Stimulated activated CD8-positive, alpha-beta memory T cell treated with anti-CD3 and anti-CD28 coated beads, Interleukin-12 subunit alpha, Interleukin-12 subunit beta, amount 100 ng/mL, for 24 hours (primary cell): Measurements from ENCODE around the gene SIRT4.
"Not testable (repeated sequence)": the region's sequence is repeated elsewhere in the genome, so short reads cannot be mapped to it uniquely, and the experiment has no call there.

ENCODE experiments used
- DNase-seq: peaks from one replicate; pipeline ENCODE4 v3.0.0-alpha.2; 2020; ENCODE audit errors: extremely low read depth

SIRT4 gene

DNA sequence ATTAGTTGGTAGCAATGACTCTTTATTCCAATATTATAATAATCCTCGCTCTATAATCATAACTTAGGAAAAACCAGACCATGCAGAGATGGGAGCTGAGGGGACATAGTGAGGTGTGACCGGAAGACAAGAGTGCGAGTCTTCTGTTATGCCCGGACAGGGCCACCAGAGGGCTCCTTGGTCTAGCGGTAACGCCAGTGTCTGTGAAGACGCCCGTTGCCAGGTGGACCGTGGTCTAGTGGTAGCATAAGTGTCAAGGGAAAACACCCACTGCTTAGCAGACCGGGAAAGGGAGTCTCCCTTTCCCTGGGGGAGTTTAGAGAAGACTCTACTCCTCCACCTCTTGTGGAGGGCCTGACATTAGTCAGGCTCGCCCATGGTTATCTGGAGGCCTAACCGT is 33.3 kb downstream of the SIRT4 start:
- not testable (repeated sequence) for DNase-seq

GRCh38 chr12:120336392-120336791 is 34.3 kb downstream of the SIRT4 start:
- not testable (repeated sequence) for DNase-seq

GRCh38 chr12:120337730-120338129 is 35.6 kb downstream of the SIRT4 start:
- DNase-seq: no peak

DNA sequence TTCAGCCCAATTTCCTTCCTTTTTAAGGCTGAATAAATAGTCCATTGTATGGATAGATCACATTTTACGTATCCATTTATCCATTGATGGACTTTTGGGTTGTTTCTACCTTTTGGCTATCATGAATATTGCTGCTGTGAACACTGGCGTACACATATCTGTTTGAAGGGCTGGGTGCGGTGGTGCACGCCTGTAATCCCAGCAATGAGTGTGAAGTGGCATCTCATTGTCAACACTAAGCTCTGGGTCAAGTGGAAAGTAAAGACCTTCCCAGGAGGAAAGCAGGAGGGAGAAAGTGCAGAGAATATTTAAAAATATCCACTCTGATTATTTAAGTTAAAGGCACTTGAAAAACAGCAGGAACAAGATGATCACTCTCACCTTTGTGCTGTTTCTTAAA is 37.1 kb downstream of the SIRT4 start:
- DNase-seq: no peak

- DNase-seq: no peak
These were observed 40.3 kb downstream of the SIRT4 start for GRCh38 chr12:120342175-120343038.

DNA sequence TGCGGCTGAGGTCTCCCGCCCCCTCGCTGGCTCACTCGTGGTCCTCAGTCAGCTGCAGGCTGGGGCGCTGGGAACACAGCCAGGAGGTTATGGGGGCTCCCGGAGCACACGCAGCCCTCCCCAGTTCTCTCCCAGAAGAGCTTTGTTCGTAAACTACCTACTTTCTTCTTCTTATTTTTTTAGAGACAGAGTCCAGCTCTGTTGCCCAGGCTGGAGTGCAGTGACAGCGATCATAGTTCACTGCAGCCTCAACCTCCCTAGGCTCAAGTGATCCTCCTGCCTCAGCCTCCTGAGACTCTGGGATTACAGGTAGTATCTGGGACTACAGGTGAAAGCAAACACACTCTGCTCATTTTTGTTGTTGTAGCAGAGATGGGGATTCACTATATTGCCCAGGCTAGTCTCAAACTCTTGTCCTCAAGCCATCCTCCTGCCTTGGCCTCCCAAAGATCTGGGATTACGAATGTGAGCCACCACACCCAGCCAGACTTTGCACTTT is 41.0 kb downstream of the SIRT4 start:
- DNase-seq: no peak

DNA sequence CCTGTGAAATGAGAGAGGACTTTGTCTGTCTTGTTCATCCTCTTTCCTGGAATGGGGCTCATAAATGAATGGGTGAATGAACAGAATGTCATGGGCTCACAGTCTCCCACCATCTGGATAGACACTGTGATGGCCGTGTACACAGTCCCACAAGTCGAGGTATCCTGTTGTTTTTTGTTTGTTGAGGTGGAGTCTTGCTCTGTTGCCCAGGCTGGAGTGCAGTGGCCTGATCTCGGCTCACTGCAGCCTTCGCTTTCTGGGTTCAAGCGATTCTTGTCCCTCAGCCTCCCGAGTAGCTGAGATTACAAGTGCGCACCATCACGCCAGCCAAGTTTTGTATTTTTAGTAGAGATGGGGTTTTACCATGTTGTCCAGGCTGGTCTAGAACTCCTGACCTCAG is 41.6 kb downstream of the SIRT4 start:
- DNase-seq: no peak

DNA sequence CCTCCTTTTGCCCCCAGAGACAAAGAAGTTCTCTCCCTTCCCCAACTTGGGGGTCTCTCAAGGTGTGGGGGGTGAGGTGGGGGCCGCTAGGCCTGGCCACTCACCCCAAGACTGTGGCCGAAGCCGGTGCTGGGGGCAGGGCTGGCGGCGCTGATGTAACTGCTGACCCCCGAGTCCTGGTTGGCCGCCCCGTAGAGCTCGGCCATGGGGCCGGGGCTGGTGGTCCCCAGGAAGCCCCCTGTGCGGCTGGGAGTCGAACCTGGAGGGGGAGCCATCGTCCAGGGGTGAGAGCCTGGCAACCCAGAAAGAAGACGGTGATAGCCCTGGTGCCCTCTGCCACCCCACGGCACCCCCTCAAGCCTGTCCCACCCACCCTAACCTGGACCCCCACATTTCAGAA is 43.9 kb downstream of the SIRT4 start:
- no peak for DNase-seq

- DNase-seq: no peak
These were observed 44.6 kb downstream of the SIRT4 start for GRCh38 chr12:120346681-120347080.

- no peak for DNase-seq
These were observed 45.6 kb downstream of the SIRT4 start for GRCh38 chr12:120347766-120348165.

- DNase-seq: no peak
These were observed 48.6 kb downstream of the SIRT4 start for GRCh38 chr12:120350576-120351350.

DNA sequence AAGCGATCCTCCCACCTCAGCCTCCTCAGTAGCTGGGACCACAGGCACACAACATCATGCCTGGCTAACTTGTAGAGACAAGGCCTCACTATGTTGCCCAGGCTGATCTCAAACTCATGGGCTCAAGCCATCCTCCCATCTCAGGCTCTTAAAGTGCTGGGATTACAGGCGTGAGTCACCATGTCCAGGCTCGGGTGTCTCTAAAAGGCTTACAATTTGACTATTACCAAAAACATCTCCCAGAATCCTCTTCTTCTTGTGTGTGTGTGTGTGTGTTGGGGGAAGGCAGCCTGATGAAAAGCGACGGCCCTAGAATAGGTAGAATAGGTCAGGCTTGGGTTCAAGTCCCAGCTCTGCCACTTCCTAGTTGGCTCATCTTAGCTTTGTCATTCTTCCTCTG is 50.0 kb downstream of the SIRT4 start:
- DNase-seq: no peak

DNA sequence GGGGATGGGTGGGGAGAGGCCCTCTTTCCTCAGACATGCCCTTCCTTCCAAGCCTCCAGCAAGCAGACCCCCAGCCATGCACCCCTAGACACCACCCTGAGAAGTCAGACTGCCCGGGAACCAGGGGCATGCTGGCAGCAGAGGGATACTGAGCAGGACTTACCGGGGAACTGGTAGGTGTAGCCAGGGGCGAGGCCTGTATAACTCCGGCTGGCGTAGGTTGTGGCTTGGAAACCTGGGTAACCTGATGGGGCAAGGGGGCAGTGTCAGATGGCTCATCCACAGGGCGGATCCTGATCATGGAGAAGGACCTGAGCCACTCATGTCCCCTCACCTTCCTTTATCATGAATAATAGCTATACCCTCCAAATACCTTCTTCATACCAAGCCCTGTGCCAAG is 51.0 kb downstream of the SIRT4 start:
- DNase-seq: no peak

DNA sequence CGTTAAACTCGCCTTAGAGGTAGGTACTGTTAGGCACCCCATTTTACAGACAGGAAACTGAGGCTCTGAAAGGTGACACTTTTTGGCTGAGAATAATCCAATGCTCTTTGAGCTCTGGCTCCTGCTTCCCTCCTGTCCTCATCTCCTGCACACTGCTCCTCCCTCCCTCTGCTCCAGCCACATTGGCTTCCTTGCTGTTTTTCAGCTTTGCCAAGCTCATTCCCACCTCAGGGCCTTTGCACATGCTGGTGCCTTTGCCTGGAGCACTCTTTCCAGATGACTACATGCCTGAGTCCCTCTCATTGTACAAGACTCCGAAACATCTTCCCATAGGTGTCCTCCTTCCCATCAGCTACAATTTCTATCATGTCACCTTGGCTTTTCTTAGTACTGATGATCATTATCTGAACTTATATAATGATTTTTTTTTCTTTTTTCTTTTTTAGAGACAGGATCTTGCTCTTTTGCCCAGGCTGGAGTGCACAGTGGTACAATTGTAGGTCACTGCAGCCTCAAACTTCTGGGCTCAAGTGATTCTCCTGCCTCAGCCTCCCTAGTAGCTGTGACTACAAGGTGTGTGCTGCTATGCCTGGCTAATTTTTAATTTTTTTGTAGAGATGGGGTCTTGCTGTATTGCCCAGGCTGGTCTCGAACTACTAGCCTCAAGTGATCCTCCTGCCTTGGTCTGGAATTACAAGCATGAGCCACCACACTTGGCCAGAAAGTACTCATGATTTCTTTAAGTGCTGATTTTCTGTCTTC is 51.6 kb downstream of the SIRT4 start:
- no peak for DNase-seq

GRCh38 chr12:120356567-120357030 is 54.5 kb downstream of the SIRT4 start:
- DNase-seq: peak; percentile 42

DNA sequence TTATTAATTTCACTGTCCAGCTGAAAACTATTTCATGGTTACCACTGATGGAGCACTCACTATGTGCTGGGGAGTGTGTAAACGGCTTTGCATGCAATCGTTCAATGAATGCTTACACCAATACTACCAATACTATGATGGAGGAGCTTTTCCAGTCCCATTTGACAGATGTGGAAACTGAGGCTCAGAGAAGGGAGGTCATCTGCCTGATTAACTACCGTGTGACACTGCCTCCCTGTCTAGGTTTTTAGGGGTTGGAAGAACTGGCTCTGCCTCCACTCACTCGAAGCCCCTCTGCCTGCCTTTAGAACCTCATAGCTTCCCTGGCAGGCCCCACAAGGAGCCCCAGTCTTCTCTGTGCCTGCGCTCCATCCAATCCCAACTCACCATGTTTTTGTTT is 55.0 kb downstream of the SIRT4 start:
- DNase-seq: no peak

- DNase-seq: no peak
These were observed 56.4 kb downstream of the SIRT4 start for GRCh38 chr12:120358412-120359100.

- no peak for DNase-seq
These were observed 57.0 kb downstream of the SIRT4 start for GRCh38 chr12:120359128-120359527.

- no peak for DNase-seq
These were observed 59.5 kb downstream of the SIRT4 start for GRCh38 chr12:120361506-120362208.
